COR-L47 (cell line): ENCODE results near the gene ADGRL3.
"Not testable (repeated sequence)": the region's sequence is repeated elsewhere in the genome, so short reads cannot be mapped to it uniquely, and the experiment has no call there.

Experiments
- DNase-seq: peaks from one replicate; lab custom pipeline; 2025; lab: John Stamatoyannopoulos, UW

ADGRL3 gene

DNA sequence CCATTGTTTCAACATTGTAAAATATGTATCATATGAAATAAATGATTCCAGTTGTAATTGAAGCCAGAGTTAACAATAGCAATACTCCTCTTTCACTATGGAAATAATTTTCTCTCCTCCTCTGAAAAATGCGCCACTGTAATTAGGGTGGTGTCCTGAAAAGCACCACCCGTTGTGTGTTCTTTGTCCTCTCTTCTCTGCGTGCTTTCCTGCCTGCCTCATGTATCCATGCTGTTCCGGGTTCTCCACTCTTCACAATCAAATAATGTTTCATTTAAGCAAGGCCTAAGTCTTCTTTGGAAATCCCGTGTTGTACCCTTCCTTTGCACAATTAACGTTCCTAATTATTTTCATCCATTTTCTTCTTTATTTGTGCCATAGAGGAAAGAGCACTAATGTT lies 293.3 kb downstream of the ADGRL3 start:
- peak; percentile 72 for DNase-seq

DNA sequence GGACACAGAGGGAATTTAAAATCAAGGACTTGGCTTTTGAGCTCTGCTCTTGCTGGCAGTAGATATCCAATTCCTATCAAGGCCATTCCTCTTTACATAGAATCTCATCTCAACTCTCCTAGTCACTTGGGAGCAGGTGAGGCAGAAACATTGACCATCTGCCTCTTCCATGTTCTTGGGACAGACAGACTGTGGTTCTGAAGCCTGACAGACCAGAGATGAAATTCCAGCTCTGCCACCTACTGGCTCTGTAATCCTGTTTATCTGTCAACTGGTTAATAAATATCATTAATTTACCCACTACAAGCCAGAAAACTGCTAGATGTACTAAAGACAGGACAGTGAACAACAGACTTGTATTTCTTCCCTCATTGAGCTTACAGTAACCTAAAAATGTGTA lies 300.8 kb downstream of the ADGRL3 start:
- no peak for DNase-seq

DNA sequence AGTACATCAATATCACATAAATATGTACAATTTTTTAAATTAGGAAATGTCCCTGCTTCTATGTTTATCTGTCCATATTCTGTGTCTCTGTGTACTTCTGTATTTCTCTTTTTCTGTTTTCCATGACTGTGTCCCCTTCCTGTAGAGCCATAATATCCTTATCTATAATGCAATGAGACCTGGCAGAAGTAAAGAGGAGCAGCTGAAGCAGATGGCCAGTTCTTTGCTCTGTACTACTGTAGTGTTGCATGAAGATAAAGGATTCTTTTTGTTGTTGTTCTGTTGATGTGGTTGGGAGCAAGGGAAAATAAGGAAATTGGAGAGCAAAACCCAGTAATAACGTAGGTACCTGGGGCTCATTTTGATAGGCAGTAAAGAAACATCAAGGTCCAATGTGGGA lies 301.7 kb downstream of the ADGRL3 start:
- no peak for DNase-seq

DNA sequence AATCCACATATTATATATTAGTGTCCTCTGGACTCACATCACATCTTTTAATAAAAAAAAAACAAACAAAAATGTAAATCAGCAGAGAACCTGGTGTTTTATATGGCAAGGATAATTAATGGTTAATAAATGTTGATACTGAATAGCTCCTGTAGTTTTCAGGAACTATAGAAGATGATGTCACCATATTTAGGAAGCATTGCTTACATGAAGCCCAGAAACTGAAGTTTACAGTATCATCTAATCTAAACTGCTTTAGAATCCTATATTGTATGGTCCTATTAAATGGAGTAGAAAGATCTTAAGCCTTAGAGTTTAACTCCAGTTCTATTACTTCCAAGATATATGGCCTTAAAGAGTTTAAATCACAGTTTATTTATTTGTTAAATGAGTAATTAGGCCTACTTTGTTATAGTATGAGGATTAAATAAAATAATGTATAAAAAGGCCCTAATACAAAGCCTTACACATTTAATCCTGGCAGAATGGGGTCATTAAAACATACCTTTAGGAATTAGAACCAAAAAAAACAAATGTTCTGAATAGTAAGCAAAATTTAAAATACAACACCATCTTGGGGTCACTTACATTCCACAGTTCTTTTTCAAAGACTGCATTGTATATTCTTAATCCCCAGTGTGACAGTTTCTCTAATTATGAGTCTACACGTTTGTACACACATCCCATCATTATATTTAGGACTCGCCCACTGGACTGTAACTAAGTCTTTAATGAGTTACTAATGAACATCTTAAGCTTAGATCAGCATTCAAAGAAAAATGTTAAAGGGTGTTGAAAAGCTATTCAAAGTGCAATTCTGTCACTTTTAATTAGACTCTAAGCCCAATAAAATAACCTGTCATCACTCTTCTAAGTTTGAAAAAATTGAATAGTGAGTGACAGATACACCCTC lies 305.9 kb downstream of the ADGRL3 start:
- no peak for DNase-seq

DNA sequence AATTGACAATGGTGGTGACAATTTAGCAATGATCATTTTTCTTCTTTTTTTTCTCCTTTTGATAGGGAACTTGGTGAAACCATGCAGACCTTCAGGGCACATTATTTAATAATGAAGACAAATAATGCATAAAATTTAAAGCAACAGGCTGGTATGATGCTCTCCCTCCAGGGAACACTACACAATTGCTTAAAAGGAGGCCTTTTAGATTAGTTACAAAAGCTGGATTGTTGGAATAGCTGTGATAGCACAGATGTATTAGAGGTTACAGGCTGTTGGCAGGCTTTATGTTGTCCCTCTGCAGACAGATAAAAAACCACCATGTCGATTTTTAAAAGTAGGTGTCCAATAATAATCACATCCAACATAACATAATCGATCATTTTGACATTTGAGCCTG lies 307.0 kb downstream of the ADGRL3 start:
- DNase-seq: no peak

DNA sequence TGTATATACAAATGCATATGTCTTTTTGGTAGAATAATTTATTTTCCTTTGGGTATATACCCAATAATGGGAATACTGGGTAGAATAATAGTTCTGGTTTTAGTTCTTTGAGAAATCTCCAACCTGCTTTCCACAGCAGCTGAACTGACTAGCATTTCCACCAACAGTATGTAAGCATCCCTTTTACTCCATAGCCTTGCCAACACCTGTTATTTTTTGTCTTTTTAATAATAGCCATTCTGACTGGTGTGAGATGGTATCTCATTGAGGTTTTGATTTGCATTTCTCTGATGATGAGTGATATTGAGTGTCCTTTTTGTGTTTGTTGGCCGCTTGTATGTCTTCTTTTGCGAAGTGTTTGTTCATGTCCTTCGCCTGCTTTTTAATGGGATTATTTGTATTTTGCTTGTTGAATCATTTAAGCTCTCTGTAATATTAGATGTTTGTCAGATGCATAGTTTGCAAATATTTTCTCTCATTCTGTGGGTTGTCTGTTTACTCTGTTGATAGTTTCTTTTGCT lies 309.7 kb downstream of the ADGRL3 start:
- not testable (repeated sequence) for DNase-seq

DNA sequence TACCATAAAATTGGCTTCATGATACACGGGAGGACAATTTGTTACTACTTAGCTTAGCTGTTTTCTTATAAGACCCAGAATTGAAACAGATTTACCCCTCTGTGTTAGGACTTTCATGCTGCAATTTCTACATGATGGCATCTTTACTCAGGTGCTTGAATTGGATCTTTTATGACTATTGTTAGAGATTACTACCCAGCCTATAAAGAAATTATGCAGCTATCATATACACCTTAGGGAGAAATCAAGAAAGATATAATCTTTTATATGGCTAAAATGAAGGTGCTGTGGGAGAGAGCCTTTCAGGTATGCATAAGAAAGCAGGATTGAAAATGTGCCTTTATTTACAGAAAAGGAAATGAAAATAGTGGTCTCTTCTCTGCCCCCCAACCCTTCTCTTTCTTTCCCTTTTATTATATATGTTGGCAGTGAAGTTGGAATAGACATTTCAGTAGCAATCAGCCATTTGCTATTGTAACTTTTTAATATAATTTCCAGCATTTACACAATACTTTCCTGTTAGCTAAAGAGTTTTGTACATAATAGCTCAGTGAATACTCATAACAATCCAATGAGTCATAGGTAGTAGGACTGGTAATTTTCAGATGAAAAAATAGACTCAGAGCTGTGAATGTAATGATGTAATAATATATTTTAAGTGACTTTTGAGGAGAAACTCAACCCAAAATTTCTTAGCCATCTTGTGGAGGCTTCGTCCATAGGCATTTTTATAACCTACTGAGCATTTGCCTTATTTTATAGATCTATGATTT lies 311.8 kb downstream of the ADGRL3 start:
- no peak for DNase-seq

DNA sequence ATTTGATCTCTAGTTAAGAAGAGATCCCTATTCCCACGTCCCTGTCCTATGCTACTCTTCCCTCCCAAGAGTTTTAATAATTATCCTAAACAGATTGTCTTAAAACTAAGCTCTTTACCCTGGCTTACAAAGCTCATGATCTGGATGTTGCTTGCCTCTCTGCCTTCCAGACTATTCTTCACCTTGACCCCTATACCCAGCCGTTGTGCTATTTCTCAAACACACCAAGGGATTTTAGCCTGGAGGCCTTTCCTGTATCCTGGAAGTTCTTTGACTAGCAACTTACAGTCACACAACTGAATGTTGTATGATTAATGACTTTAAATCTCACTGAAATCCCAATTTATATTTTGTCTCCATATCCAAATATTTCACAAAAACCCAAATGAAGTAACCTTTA lies 314.9 kb downstream of the ADGRL3 start:
- no peak for DNase-seq

DNA sequence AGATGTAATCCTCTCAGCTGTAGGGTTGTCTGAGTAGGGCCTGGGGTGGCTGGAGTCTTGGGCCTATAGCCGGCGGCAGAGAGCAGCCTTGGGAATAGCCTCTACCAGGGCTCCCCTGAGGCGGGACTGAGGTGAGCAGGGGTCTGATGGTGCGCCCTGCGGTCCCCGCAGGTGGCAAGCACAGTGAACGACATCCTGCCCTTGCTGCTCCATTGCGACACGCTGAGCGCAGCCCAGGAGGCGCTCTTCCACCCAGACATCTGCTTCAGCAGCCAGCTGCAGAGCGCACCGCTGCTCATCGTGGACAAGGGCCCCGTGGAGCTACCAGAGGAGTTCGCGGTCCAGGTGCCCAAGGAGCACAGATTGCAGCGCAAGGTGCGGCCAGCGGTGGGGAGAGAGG lies 317.0 kb downstream of the ADGRL3 start:
- DNase-seq: no peak

DNA sequence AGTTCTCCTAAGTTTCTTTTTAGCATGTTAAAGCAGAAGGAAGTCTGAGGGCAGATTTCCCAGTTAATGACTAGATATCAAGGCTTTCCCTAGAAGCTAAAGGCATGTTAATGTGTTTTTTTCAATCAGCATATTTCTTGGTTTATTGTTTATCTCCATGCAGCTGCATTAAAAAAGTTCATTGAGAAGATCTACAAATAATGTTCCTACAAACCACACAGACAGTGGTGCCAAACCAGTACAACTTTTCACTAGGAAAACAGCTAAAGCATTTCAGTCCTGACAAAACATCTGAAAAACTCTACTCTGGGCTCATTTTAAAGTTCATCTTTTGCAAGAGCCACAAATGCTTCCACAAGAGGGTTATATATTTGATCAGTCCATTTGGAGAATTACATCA lies 320.0 kb downstream of the ADGRL3 start:
- no peak for DNase-seq

DNA sequence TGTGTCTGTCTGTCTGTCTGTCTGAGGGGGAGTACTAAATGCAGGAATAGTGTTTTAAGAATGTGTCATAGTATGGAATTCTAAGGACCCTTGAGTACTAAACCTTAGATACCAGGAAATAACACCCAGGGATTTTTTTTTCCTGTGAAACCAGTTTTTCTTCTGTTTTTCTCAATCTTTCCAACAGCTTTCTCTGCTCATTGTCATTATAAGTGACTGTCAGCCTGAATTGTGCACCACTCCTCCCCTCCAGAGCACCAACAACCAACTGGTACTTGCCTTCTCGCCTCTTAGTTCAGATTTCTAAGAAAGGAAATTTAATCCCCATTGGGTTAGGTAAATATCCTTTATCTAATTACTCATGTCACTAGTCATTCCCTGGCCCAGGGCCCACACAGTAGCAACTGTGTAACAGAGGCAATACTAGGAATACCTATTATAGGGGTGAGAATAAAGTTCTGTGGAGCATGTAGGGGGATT lies 320.6 kb downstream of the ADGRL3 start:
- DNase-seq: peak; percentile 66

DNA sequence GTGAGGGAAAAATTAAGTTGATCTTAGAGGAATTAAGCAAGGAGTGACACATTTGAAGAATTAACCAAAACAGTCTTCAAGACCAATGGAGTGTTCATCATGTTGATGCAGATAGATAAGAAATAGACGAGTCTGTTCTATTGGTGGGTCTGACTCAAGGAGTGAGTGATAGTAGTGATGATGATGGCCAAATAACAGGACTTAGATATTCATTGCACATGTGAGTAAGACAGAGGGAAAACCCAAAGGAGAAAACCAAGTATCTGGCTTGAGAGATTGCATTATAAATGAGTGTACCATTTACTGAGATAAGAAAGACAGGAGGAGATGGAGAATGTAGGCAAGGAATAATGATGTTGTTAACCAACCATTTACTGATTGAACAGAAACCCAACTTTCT lies 321.3 kb downstream of the ADGRL3 start:
- DNase-seq: no peak

DNA sequence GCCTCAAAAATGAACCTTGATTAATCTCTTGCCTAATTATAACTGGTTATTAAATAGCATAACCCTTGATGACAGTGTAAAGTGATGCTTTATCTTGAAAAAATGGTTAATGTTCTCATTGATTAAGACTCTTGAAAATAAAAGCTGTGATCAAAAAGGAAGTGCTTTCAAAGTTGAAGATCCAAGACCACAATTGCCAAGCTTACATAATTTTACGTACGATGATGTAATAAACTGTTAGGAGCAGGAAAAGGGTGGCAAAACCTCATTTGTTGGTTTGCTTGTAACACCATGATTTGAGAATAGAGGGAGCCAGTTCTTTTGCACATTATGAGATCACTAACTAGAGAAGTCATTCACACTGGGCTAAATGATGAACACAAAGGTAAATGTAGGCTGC lies 322.2 kb downstream of the ADGRL3 start:
- no peak for DNase-seq

DNA sequence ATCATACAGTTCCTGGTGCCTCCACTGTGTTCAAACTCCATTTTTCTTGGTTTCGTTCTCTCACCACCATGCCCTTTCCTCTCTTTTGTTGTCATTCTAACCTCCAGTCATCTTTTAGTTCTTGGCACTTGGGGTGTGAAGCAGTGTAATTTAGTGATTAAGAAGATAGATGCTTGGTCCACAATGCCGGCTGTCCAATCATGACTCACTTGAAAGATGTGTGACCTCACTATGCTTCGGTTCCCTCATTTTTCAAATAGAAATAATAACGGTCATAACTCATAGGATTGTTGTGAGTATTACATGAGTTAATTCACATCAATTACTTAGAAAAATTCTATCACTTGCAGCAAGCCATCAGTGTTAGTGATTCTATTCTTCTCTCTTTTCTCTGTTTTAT lies 327.8 kb downstream of the ADGRL3 start:
- DNase-seq: no peak

DNA sequence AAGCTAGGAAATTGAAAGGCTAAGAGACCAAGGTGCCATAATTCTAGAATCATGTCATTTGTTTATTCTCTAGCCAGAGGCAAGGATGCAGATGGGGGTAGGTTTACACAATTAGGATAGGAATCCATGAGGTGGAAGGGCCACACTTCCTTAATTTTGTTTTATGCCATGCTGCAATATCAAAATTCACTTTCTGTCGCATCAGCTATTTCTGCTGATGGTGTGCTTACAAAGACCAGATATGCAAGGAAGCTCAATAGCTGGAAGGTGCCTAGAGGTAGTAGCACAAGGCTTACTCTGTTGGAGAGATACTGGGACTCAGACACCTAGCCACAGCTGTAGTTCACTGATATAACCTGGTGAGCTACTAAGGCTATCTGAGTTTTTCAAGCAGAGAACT lies 328.5 kb downstream of the ADGRL3 start:
- DNase-seq: no peak

DNA sequence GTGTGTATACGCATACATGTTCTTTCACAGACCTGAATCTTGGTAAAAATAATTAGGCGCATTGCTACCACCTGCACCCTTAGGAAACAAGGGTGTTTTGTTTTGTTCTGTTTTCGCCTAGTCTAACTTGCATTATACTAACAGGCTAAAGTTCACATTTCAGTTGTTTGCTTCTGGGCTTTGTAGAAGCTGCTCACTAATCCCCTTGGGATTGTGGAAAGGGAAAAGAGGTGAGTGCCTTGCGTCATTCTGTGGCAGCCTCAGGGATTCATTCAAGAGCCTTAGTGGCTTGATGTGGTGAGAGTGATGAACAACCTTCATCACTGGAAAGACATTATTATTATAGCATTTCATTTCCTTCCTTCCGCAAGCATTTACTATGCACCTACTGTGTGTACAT lies 331.1 kb downstream of the ADGRL3 start:
- no peak for DNase-seq

DNA sequence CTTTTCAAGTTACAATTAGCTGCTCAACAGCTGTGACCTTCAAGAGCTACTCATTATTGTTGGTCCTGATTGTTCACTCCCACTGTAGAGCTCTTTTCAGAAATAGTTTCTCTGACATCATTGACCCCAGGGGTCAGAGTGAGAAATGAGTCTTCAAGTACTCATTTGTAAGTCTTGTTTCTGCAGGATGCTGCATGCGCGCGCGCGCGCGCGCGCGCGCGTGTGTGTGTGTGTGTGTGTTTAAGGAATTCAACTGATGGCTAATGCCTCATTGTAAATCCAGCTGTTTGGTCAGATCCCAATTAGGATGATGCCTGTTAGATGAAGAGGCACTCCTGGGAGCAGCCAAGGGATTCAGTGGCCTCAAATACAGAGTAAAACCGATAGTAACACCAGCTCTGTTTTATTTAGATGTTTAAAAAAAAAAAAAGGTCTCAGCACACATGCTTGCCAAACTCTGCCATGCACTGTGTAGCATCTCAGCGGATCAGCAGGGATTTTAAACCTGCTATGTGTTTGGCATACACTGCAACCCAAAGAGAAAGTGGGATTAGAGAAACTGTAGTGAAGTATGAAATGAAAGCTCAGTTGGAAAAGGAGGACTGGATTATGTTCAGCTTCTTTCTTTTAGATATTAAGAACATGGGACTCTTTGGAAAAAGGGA lies 332.3 kb downstream of the ADGRL3 start:
- DNase-seq: no peak

DNA sequence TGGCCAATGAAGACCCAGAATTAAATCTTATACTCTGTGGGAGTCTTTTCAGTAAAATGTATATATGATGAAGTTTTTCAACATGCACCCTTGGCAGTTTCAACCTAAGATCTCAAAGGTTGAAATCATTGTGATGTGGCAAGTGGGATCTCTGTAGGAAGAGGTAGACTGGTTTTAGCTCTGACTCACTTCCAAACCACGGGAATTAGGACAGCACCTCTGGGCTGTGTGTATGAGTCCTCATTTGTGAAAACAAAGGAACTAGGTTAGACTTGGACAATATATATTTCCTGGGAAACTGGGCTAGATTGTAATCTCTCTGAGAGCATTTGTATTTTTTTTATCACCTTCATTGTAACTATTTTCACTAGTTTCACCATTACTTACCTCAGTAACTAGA lies 333.0 kb downstream of the ADGRL3 start:
- DNase-seq: no peak

DNA sequence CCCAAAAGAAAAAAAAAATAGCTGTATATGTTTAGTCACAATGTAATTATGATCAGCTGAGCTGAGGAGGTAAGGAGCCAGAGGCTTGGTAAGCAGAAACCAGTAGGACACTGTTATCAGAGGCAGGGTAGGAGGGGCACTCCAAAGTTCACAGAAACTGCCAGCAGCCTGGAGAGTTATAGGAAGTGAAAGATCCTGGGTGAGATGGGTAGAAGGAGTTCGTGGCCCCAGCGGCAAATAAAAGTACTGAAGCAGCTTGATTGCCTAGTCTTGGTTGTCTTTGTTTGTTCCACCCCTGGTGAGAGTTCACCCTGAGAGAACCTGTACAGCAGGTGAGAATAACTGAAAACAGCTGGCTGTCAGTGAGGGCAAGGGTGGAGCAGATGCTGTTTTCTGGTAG lies 340.8 kb downstream of the ADGRL3 start:
- DNase-seq: peak; percentile 59

DNA sequence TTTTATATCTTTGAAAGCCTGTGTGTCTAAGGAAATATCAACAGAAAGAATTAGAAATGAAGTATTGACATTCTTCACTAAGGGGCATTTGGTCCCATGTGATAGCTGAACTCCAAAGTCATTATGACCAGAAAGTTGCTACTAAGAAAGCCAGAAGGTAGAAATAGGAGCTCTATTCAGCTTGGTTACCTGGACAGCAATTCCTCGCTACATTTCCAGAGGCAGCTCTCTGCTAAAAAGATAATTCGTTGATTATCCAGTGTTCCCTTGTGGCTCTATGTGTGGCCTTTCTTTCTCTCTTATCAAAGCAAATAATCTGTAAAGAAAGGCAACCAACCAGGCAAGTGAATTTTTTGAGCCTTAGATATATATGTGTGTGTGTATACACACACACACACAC lies 341.3 kb downstream of the ADGRL3 start:
- no peak for DNase-seq

DNA sequence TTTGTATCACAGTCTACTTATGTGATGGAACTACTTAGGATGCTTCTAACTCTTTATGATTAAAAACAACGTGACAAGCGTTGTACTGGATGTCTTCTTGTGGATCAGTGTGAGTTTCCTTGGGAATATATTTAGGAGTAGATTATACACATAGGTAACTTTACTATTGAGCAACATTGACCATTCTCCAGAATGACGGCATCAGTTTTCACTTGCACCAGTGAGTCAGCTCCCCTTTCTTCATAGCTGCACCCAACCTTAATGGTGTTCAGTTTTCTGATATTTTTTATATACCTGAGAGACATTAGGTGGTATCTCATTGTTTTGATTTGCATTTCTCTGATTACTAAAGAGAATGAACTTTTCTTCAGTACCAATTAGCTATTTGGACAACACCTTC lies 343.9 kb downstream of the ADGRL3 start:
- no peak for DNase-seq

DNA sequence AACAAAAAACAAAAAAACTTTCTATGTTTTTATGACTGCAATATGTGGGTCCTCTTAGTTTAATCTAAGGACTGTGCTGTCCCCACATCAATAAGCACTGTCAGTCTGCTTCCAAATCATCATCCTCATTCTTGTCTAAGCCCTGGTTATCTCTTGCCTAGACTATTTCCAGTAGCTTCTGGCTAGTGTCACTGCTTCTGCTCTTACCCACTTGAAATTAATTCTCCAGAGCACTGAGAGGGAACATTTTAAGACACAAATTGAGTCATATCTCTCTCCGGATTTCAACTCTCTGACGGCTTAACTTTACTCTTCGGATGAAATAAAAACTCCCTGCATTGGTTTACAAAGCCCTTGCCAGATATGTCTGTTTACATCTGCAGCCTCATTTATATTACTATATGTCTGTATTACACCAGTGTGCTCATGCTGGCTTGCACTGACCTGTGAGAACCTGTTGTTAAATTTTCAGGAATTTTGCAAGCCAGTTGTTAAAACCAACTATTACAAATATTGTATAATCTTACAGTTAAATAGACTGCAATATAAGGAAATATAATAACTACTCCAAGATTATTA lies 345.9 kb downstream of the ADGRL3 start:
- DNase-seq: no peak
